T-helper 9 cell (primary cell): Measurements from ENCODE around the gene PCARE.
"Not testable (repeated sequence)": the region's sequence is repeated elsewhere in the genome, so short reads cannot be mapped to it uniquely, and the experiment has no call there.

Experiments
- DNase-seq: peaks from one replicate; pipeline ENCODE4 v3.0.0-alpha.2; 2020

Gene PCARE

GRCh38 chr2:29096969-29097368 lies 22.6 kb upstream of the PCARE start:
- no peak for DNase-seq

- DNase-seq, result not testable (repeated sequence)
Measured at GRCh38 chr2:29090311-29090710, 16.0 kb upstream of the PCARE start.

GRCh38 chr2:29084554-29084953 lies 10.2 kb upstream of the PCARE start:
- DNase-seq, result no peak

- no peak for DNase-seq
Measured at GRCh38 chr2:29082804-29083495, 8.6 kb upstream of the PCARE start.

GRCh38 chr2:29080886-29081743 lies 6.8 kb upstream of the PCARE start:
- no peak for DNase-seq

- DNase-seq, result no peak
Measured at GRCh38 chr2:29079887-29080286, 5.6 kb upstream of the PCARE start.

- DNase-seq, result no peak
Measured at GRCh38 chr2:29075894-29076705, 1.8 kb upstream of the PCARE start.

GRCh38 chr2:29073933-29074332 lies 390 bp downstream of the PCARE start:
- DNase-seq, result no peak

GRCh38 chr2:29072971-29073725 lies 1.2 kb downstream of the PCARE start:
- no peak for DNase-seq

GRCh38 chr2:29072251-29072650 lies 2.1 kb downstream of the PCARE start:
- no peak for DNase-seq

GRCh38 chr2:29071032-29071975 lies 3.0 kb downstream of the PCARE start:
- DNase-seq, result no peak

- no peak for DNase-seq
Measured at GRCh38 chr2:29070526-29070925, 3.8 kb downstream of the PCARE start.

- DNase-seq, result no peak
Measured at GRCh38 chr2:29068513-29068912, 5.8 kb downstream of the PCARE start.

GRCh38 chr2:29066997-29067605 lies 7.2 kb downstream of the PCARE start:
- no peak for DNase-seq

GRCh38 chr2:29066271-29066860 lies 8.0 kb downstream of the PCARE start:
- DNase-seq, result no peak

- no peak for DNase-seq
Measured at GRCh38 chr2:29065068-29065811, 9.1 kb downstream of the PCARE start.

GRCh38 chr2:29064746-29065067 lies 9.6 kb downstream of the PCARE start:
- no peak for DNase-seq

- DNase-seq, result no peak
Measured at GRCh38 chr2:29064346-29064715, 10.0 kb downstream of the PCARE start.

GRCh38 chr2:29063646-29064345 lies 10.5 kb downstream of the PCARE start:
- no peak for DNase-seq
